K562 (cell line): ENCODE data around the gene POLR3K. TPM values are rescaled to one million over a fixed set of nuclear protein-coding genes. Genes with fewer than 3 reads are reported as not detected.

Source experiments
- ADNP ChIP-seq: fragments of 200-800 bp; sonication (Bioruptor generic); IDR thresholded peaks from 2 replicates; pipeline ENCODE4 v1.6.1; 2016; ENCODE audit warnings: missing genetic modification characterization, missing compliant biosample characterization
- BCOR ChIP-seq: fragments of 450-650 bp; IDR thresholded peaks from 2 replicates; pipeline ENCODE4 v1.6.1; 2016
- CREM ChIP-seq: IDR thresholded peaks from 2 replicates; pipeline ENCODE4 v1.6.1; 2014; ENCODE audit warnings: antibody characterized with exemption, low read depth
- DMBX1 ChIP-seq: fragments of 250-450 bp; sonication (Bioruptor Pico); IDR thresholded peaks from 2 replicates; pipeline ENCODE4 v1.8.0; 2022; ENCODE audit warnings: inconsistent platforms, mild to moderate bottlenecking, moderate library complexity, borderline replicate concordance
- DPF2 ChIP-seq: fragments of 450-650 bp; IDR thresholded peaks from 2 replicates; pipeline ENCODE4 v1.6.1; 2016
- EP400 ChIP-seq: fragments of 450-650 bp; IDR thresholded peaks from 2 replicates; pipeline ENCODE4 v1.6.1; 2017; ENCODE audit warnings: antibody characterized with exemption, mild to moderate bottlenecking, moderate library complexity
- FOXM1 ChIP-seq, 2 experiments: fragments of 450-650 bp in 1 of 2; sonication (generic) in 1 of 2; formaldehyde crosslinking in 1 of 2; IDR thresholded peaks; 2 replicates each; pipeline versions ENCODE4 v1.6.1 to v1.9.0; 2017 to 2022; ENCODE audit warnings: low read depth in 2 of 2, mild to moderate bottlenecking in 2 of 2, missing genetic modification reagents in 1 of 2, moderate library complexity in 1 of 2
- GATA2 ChIP-seq: sonication (generic); formaldehyde crosslinking; IDR thresholded peaks from 2 replicates; pipeline ENCODE4 v1.4.0; 2020; ENCODE audit warnings: mild to moderate bottlenecking, missing genetic modification reagents
- HMGN3 ChIP-seq: IDR thresholded peaks from 2 replicates; pipeline ENCODE4 v1.6.1; 2011; ENCODE audit warnings: borderline replicate concordance, low read depth, mild to moderate bottlenecking, mixed read lengths, low read length; ENCODE audit not compliant: insufficient read length; ENCODE audit errors: extremely low read depth
- HNRNPH1 ChIP-seq: fragments of 200-400 bp; formaldehyde crosslinking; optimal IDR thresholded peaks from 2 replicates; pipeline ENCODE3; 2017; ENCODE audit warnings: low read depth, mild to moderate bottlenecking, low read length, moderate library complexity
- L3MBTL2 ChIP-seq: fragments of 450-650 bp; IDR thresholded peaks from 2 replicates; pipeline ENCODE4 v1.6.1; 2016; ENCODE audit warnings: mild to moderate bottlenecking, moderate library complexity
- LCOR ChIP-seq: sonication (generic); formaldehyde crosslinking; IDR thresholded peaks from 2 replicates; pipeline ENCODE4 v1.8.0; 2022; ENCODE audit warnings: mild to moderate bottlenecking, missing genetic modification reagents
- MCM7 ChIP-seq, 2 experiments: fragments of 450-650 bp; IDR thresholded peaks; 2 replicates each; pipeline ENCODE4 v1.6.1; 2016 to 2018
- MYC ChIP-seq, 2 experiments: fragments of 250-450 bp in 1 of 2; sonication (Bioruptor Pico) in 1 of 2; IDR thresholded peaks; 2 replicates each; pipeline versions ENCODE4 v1.5.1 to v1.6.1; 2012 to 2021; ENCODE audit warnings: low read depth in 2 of 2, borderline replicate concordance in 1 of 2, improper control_type of control experiment in 1 of 2, low read length in 1 of 2, mild to moderate bottlenecking in 1 of 2, moderate library complexity in 1 of 2
- TEAD2 ChIP-seq: fragments of 450-650 bp; IDR thresholded peaks from 2 replicates; pipeline ENCODE4 v1.6.1; 2016; ENCODE audit warnings: missing genetic modification characterization, control low read depth, missing compliant biosample characterization
- YY1 ChIP-seq, 3 experiments: IDR thresholded peaks; 2 replicates each; pipeline ENCODE4 v1.6.1; 2011; ENCODE audit warnings: low read length in 2 of 3, mild to moderate bottlenecking in 2 of 3, moderate library complexity in 2 of 3, borderline replicate concordance in 1 of 3, control low read depth in 1 of 3, low read depth in 1 of 3; ENCODE audit not compliant: insufficient read depth in 3 of 3, insufficient replicate concordance in 2 of 3, control insufficient read depth in 1 of 3, insufficient read length in 1 of 3; ENCODE audit errors: extremely low read depth in 1 of 3
- ZBTB17 ChIP-seq: fragments of 450-650 bp; formaldehyde crosslinking; IDR thresholded peaks from 2 replicates; pipeline ENCODE4 v1.4.0; 2020; ENCODE audit warnings: mild to moderate bottlenecking
- ZFX ChIP-seq: sonication (generic); formaldehyde crosslinking; IDR thresholded peaks from 2 replicates; pipeline ENCODE4 v1.8.0; 2022; ENCODE audit warnings: mild to moderate bottlenecking, missing genetic modification reagents, moderate library complexity
- ZKSCAN8 ChIP-seq: fragments of 200-800 bp; sonication (Bioruptor generic); IDR thresholded peaks from 2 replicates; pipeline ENCODE4 v1.6.1; 2016; ENCODE audit warnings: missing genetic modification characterization, missing compliant biosample characterization
- ZNF507 ChIP-seq: conservative IDR thresholded peaks from 2 replicates; pipeline ENCODE4 v1.6.1; 2017; ENCODE audit warnings: missing genetic modification characterization, missing compliant biosample characterization
- polyA plus RNA-seq, 8 experiments: library from polyadenylated mRNA; depleted of rRNA in 4 of 8; stranded (reverse) in 5 of 8; unstranded in 3 of 8; fragments of >200 nt; fragmentation: Nextera tagmentation in 2 of 8; fragmentation: Illumina TruSeq in 1 of 8; extraction: Ambion mirVana in 2 of 8; extraction: Trizol in 1 of 8; gene quantifications; 2 replicates each; pipeline versions ENCODE4 v1.2.1 to v1.2.3, GENCODE V29; 2011 to 2014; ENCODE audit warnings: inconsistent platforms in 1 of 8, missing spikeins in 1 of 8
- total RNA-seq, 7 experiments: library from RNA; depleted of rRNA in 6 of 7; stranded (reverse); fragments of >200 nt in 6 of 7; fragmentation: Illumina TruSeq in 2 of 7; extraction: Trizol in 2 of 7; gene quantifications; 2 replicates each; pipeline versions ENCODE4 v1.2.1 to v1.2.3, GENCODE V29; 2011 to 2021; ENCODE audit warnings: low replicate concordance in 1 of 7
- TF ChIP-seq, protein P1 (sequence below), 2 experiments: fragments of 450-650 bp; conservative IDR thresholded peaks; 2 replicates each; pipeline ENCODE4 v1.6.1; 2017; ENCODE audit warnings: mild to moderate bottlenecking in 2 of 2, moderate library complexity in 2 of 2
- TF ChIP-seq, protein P2 (sequence below): fragments of 250-450 bp; sonication (Bioruptor Pico); IDR thresholded peaks from 2 replicates; pipeline ENCODE4 v1.5.0; 2021
- TF ChIP-seq, protein P3 (sequence below): sonication (generic); formaldehyde crosslinking; IDR thresholded peaks from 2 replicates; pipeline ENCODE4 v1.8.1; 2022; ENCODE audit warnings: missing genetic modification reagents

POLR3K gene
- total and polyA plus RNA-seq, 9 of the 15 experiments (the other 6 are each of a cell fraction or from before 2014, with no cell fraction given), result 42.1 to 315 (median 86.7) TPM

DNA sequence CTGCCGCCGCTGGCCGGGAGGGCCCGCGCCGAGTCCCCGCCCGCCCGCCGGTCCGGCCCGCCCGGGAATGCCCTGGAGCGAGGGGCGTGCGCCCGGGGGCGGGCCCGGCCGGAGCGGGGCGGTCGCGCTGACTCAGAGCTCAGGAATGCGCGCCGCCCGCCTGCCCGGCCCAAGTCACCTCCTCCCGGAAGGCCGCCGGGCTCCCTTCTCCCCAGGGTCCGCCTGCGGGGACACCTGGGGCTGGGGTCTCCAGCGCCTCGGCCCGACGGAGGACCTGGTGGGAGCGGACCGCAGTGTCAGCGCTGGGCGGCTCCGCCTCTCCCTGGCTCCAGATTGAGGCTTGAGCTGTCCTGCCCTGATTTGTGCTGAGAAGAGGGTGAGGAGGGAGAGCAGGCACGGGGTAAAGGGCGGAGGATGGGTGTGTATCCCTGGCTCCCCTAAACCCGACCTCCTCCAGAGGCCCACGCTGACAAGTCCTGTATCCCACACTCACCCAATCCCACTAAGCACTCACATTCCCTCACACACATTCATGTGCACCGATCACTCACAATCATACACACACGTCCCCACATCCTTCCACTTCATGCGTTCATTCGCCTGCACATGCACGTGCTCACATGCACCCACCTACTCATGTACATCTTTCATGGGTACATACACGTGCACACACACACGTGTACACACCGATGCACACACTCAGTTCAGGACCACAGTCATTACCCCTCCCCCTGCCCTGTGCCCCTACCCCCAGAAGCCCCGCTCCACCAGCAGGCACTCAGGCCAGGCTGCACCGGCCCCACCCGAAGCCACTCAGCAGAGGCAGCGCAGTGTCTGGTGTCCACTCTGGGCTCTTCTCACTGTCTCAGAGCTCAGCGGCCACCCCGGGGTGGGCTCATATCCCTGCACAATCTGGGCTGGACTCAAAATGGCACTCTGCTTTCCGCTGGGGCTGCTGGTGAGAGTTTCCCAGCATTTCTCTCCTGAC lies 19.4 kb upstream of the POLR3K start, which contains the start of gene RHBDF1 (continued):
- TF ChIP-seq, protein P1, sequence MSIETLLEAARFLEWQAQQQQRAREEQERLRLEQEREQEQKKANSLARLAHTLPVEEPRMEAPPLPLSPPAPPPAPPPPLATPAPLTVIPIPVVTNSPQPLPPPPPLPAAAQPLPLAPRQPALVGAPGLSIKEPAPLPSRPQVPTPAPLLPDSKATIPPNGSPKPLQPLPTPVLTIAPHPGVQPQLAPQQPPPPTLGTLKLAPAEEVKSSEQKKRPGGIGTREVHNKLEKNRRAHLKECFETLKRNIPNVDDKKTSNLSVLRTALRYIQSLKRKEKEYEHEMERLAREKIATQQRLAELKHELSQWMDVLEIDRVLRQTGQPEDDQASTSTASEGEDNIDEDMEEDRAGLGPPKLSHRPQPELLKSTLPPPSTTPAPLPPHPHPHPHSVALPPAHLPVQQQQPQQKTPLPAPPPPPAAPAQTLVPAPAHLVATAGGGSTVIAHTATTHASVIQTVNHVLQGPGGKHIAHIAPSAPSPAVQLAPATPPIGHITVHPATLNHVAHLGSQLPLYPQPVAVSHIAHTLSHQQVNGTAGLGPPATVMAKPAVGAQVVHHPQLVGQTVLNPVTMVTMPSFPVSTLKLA (conservative IDR thresholded peaks at IDR 0.05), result 0 out of 4 replicates have a peak, but pooled peaks of 1 of the 2 experiments have one; percentile 49
- TF ChIP-seq MCM7 (IDR thresholded peaks at IDR 0.05) (no peak), L3MBTL2 (0 out of 2 replicates have a peak, but pooled peaks have one; percentile 16), BCOR (peak; percentile 96), ZKSCAN8 (CRISPR knock-in tag) (no peak), ZNF507 (tag) (no peak), TEAD2 (peak; percentile 92), GATA2 (CRISPR knock-in tag) (no peak), LCOR (CRISPR knock-in tag) (no peak), ADNP (tag) (no peak), CREM (no peak), HMGN3 (peak; percentile 30), YY1 (IDR thresholded peaks at IDR 0.05; ENCODE audit: borderline replicate concordance in 1 of 3, control insufficient read depth in 1 of 3, extremely low read depth in 1 of 3, insufficient read depth in 3 of 3, insufficient read length in 1 of 3, insufficient replicate concordance in 2 of 3, low read depth in 1 of 3, low read length in 2 of 3) (no peak), DPF2 (peak; percentile 31; the same call in 1 of the 2 replicates), ZBTB17 (CRISPR knock-in tag) (no peak), EP400 (no peak), HNRNPH1 (no peak), FOXM1 (IDR thresholded peaks at IDR 0.05; ENCODE audit: low read depth) (0 out of 2 replicates have a peak, but pooled peaks have one; percentile 27), FOXM1 (CRISPR knock-in tag; IDR thresholded peaks at IDR 0.05; ENCODE audit: low read depth) (no peak), DMBX1 (CRISPR knock-in tag) (peak; percentile 68; the same call in 1 of the 2 replicates), MYC (IDR thresholded peaks at IDR 0.05; ENCODE audit: low read depth, low read length) (0 out of 2 replicates have a peak, but pooled peaks have one; percentile 1), MYC (CRISPR knock-in tag; IDR thresholded peaks at IDR 0.05; ENCODE audit: borderline replicate concordance, low read depth) (no peak), ZFX (no peak; the same call in 1 of the 2 replicates)
- TF ChIP-seq, protein P2, sequence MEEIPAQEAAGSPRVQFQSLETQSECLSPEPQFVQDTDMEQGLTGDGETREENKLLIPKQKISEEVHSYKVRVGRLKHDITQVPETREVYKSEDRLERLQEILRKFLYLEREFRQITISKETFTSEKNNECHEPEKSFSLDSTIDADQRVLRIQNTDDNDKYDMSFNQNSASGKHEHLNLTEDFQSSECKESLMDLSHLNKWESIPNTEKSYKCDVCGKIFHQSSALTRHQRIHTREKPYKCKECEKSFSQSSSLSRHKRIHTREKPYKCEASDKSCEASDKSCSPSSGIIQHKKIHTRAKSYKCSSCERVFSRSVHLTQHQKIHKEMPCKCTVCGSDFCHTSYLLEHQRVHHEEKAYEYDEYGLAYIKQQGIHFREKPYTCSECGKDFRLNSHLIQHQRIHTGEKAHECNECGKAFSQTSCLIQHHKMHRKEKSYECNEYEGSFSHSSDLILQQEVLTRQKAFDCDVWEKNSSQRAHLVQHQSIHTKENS (CRISPR knock-in tag), result no peak
- TF ChIP-seq, protein P3, sequence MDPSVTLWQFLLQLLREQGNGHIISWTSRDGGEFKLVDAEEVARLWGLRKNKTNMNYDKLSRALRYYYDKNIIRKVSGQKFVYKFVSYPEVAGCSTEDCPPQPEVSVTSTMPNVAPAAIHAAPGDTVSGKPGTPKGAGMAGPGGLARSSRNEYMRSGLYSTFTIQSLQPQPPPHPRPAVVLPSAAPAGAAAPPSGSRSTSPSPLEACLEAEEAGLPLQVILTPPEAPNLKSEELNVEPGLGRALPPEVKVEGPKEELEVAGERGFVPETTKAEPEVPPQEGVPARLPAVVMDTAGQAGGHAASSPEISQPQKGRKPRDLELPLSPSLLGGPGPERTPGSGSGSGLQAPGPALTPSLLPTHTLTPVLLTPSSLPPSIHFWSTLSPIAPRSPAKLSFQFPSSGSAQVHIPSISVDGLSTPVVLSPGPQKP, result no peak
